ENCODE measurements around the gene GPR137C. TPM values are rescaled to one million over a fixed set of nuclear protein-coding genes. Genes with fewer than 3 reads are reported as not detected.
A peak's percentile ranks its signal among the peaks of the same experiment; 100 is the strongest.

Gene GPR137C
- total RNA-seq (2021; ENCODE audit: unreplicated experiment) (0.89 TPM), Bru-seq, nascent RNA (percentile 31 among the genes with signal in this experiment), BruChase-seq, experiment 1, labeled RNA remaining after a 6-hour chase (percentile 26 among the genes with signal in this experiment), BruChase-seq, experiment 2, labeled RNA remaining after a 2-hour chase (percentile 32 among the genes with signal in this experiment)
- 0.26 and 0.38 TPM in 2 replicates for polyA plus RNA-seq (2012)
- long read RNA-seq, partial matches to known transcripts = 0 of 3 reads
- long read RNA-seq, other reads (novel, unspliced or antisense) = 1 of 3 reads

- intact Hi-C loops (cut with micrococcal nuclease) = loop anchor here (5.0 to 10.0 kb wide), 2 partner anchors 152 to 240 kb away; partner anchors contain the start of genes GNPNAT1 and PSMC6
- Histone ChIP-seq H3K9me3 (ENCODE audit: control insufficient read depth in 1 of 2, insufficient read depth in 1 of 2, low read depth in 1 of 2, low read length in 2 of 2) (no peaks in the 10 kb centered on the region), H3K36me3 (ENCODE audit: control insufficient read depth in 1 of 2, insufficient read depth in 2 of 2, low read length in 2 of 2) (no peaks in the 10 kb centered on the region), H3K9me2 (ENCODE audit: insufficient read depth) (no peaks in the 10 kb centered on the region), H3K4me3 (replicated peaks in 1 of 2; ENCODE audit: low read depth in 1 of 2, low read length in 2 of 2) (peak within 1 kb of the TSS; percentile 63 to 73), H3K27ac (ENCODE audit: low read depth, low read length) (peak within 1 kb of the TSS; percentile 41; the same call in 1 of the 2 replicates), H3K27me3 (ENCODE audit: insufficient read depth, low read length) (no peaks in the 10 kb centered on the region), H3K4me2 (ENCODE audit: low read length) (peak within 1 kb of the TSS; percentile 99), H3K79me2 (ENCODE audit: insufficient read depth, low read length) (no peaks in the 10 kb centered on the region), H3K9ac (ENCODE audit: low read length) (peak within 1 kb of the TSS; percentile 67), H4K20me1 (ENCODE audit: insufficient read depth) (no peaks in the 10 kb centered on the region), H3K4me1 (ENCODE audit: control insufficient read depth in 1 of 2, insufficient read depth in 2 of 2, low read length in 2 of 2) (peaks cover 6 to 23% of the 10 kb centered on the region in 2 experiments), H2AFZ (ENCODE audit: low read depth, low read length, poor library complexity, severe bottlenecking) (peak within 1 kb of the TSS; percentile 75)
- ATAC-seq (peak; percentile 95), DNase-seq (ENCODE audit: low read depth, low spot score) (peak; percentile 98)
- POLR2A ChIA-PET = interaction anchor here (0.5 to 2.1 kb wide), 9 partner anchors 9 to 937 kb away, joined by 3 to 9 read pairs (median 4); partner anchors contain the start of gene PSMC6
- CTCF ChIA-PET = interaction anchor here (0.6 kb wide), 1 partner anchor 743 kb away, joined by 3 read pairs; no protein-coding TSS in a partner anchor
- BruUV-seq (replicated peaks) = TSS peak; percentile 65
- RAD21 ChIA-PET (ENCODE audit: low non-redundant PET in 1 of 2, low total read pairs in 2 of 2, uncharacterized antibody in 2 of 2, unreplicated experiment in 2 of 2) = interaction anchor here in 1 of 2 experiments (0.6 kb wide), 1 partner anchor 177 kb away, joined by 7 read pairs; the partner anchor contains the start of gene STYX
- TF ChIP-seq ZNF274 (IDR thresholded peaks at IDR 0.05; ENCODE audit: low read depth, low read length) (no peak), SRF (IDR thresholded peaks at IDR 0.05; ENCODE audit: low read depth) (no peak), TCF7L2 (IDR thresholded peaks at IDR 0.05; ENCODE audit: borderline replicate concordance, extremely low read depth, insufficient read depth, insufficient read length) (no peak), MAX (IDR thresholded peaks at IDR 0.05) (peak; percentile 96), SP1 (IDR thresholded peaks at IDR 0.05; ENCODE audit: low read depth) (peak; percentile 95), CTCF (IDR thresholded peaks at IDR 0.05 in 2 of 3, conservative IDR thresholded peaks at IDR 0.05 in 1 of 3; ENCODE audit: borderline replicate concordance in 1 of 3, insufficient read depth in 1 of 3, low read depth in 2 of 3, low read length in 2 of 3) (no peak), ZFX (IDR thresholded peaks at IDR 0.05) (peak; percentile 21; the same call in 1 of the 2 replicates), FOSL1 (IDR thresholded peaks at IDR 0.05; ENCODE audit: low read depth) (no peak), RAD21 (IDR thresholded peaks at IDR 0.05; ENCODE audit: low read depth) (no peak), CEBPB (IDR thresholded peaks at IDR 0.05; ENCODE audit: low read depth) (no peak), SIN3A (IDR thresholded peaks at IDR 0.05; ENCODE audit: low read depth) (peak; percentile 85), YY1 (IDR thresholded peaks at IDR 0.05; ENCODE audit: extremely low read depth, insufficient replicate concordance, low read depth, low read length) (no peak), CBX3 (IDR thresholded peaks at IDR 0.05; ENCODE audit: low read depth) (peak; percentile 51), JUND (IDR thresholded peaks at IDR 0.05) (no peak), EZH2 (IDR thresholded peaks at IDR 0.05) (no peak), EZH2phosphoT487 (IDR thresholded peaks at IDR 0.05; ENCODE audit: borderline replicate concordance) (no peak), EGR1 (IDR thresholded peaks at IDR 0.05; ENCODE audit: low read depth) (peak; percentile 68)
- TF ChIP-seq, protein P1, sequence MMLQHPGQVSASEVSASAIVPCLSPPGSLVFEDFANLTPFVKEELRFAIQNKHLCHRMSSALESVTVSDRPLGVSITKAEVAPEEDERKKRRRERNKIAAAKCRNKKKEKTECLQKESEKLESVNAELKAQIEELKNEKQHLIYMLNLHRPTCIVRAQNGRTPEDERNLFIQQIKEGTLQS (IDR thresholded peaks at IDR 0.05) = no peak
- TF ChIP-seq, protein P2, sequence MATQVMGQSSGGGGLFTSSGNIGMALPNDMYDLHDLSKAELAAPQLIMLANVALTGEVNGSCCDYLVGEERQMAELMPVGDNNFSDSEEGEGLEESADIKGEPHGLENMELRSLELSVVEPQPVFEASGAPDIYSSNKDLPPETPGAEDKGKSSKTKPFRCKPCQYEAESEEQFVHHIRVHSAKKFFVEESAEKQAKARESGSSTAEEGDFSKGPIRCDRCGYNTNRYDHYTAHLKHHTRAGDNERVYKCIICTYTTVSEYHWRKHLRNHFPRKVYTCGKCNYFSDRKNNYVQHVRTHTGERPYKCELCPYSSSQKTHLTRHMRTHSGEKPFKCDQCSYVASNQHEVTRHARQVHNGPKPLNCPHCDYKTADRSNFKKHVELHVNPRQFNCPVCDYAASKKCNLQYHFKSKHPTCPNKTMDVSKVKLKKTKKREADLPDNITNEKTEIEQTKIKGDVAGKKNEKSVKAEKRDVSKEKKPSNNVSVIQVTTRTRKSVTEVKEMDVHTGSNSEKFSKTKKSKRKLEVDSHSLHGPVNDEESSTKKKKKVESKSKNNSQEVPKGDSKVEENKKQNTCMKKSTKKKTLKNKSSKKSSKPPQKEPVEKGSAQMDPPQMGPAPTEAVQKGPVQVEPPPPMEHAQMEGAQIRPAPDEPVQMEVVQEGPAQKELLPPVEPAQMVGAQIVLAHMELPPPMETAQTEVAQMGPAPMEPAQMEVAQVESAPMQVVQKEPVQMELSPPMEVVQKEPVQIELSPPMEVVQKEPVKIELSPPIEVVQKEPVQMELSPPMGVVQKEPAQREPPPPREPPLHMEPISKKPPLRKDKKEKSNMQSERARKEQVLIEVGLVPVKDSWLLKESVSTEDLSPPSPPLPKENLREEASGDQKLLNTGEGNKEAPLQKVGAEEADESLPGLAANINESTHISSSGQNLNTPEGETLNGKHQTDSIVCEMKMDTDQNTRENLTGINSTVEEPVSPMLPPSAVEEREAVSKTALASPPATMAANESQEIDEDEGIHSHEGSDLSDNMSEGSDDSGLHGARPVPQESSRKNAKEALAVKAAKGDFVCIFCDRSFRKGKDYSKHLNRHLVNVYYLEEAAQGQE (IDR thresholded peaks at IDR 0.05; ENCODE audit: low read depth) = no peak
Observed at GRCh38 chr14:52552063-52552988, at the start of gene GPR137C, which contains the start of gene TXNDC16. Gene GPR137C, plus strand, starts transcription at chr14:52552836. Its CDS starts 312 bp downstream, at chr14:52553148. Gene TXNDC16, minus strand, starts transcription at chr14:52552505. Its CDS starts 8,948 bp downstream, at chr14:52543557.

All from HCT116 (cell line).